HepG2 (cell line): ENCODE data around the gene SNX2. TPM values are rescaled to one million over a fixed set of nuclear protein-coding genes. Genes with fewer than 3 reads are reported as not detected.

ENCODE experiments used
- ATAC-seq: fragments of 200-7000 bp; cut with Tn5 transposase; 3 replicates; pipeline ENCODE4 v1.9.1; 2020; ENCODE audit warnings: mild to moderate bottlenecking, moderate library complexity
- BruUV-seq: library from RNA; stranded (reverse); fragments of 400-500 nt; replicated peaks from 2 replicates; lab custom pipeline; 2021; lab: Mats Ljungman, UMichigan
- CTCF ChIA-PET: fragments of 300-600 bp; formaldehyde crosslinking; extraction: SDS; loops from one replicate; lab custom pipeline; 2021; ENCODE audit warnings: low total read pairs, inconsistent platforms, low intra/inter-chr PET ratio; lab: Yijun Ruan, JAX
- POLR2A ChIA-PET: fragments of 350-600 bp; sonication (Branson Sonifier 250); formaldehyde crosslinking; loops from one replicate; lab custom pipeline; 2020; ENCODE audit warnings: antibody characterized with exemption, inconsistent platforms; lab: Yijun Ruan, JAX
- DNase-seq: peaks from one replicate; pipeline ENCODE4 v3.0.0-alpha.2; 2015; ENCODE audit warnings: low spot score
- FAIRE-seq: peaks from 3 replicates; lab custom pipeline; 2011; peaks lifted over from hg19 to GRCh38; lab: Jason Lieb, UNC
- H2AFZ ChIP-seq: one replicate; pipeline ENCODE4 v1.6.1; 2011; ENCODE audit warnings: low read length, inconsistent platforms
- H3K27ac ChIP-seq: fragments of 300-600 bp; 3 replicates; pipeline ENCODE4 v1.8.0; 2011; ENCODE audit warnings: mixed run types, mild to moderate bottlenecking, mixed read lengths, low read length, inconsistent platforms; ENCODE audit not compliant: insufficient read depth; ENCODE audit errors: extremely low read length
- H3K27me3 ChIP-seq, 2 experiments: fragments of 200-600 bp in 1 of 2; 2 replicates in 1 of 2; 3 replicates in 1 of 2; pipeline versions ENCODE4 v1.6.0 to v1.8.0; 2011; ENCODE audit warnings: low read length in 2 of 2, mild to moderate bottlenecking in 2 of 2, moderate library complexity in 2 of 2, inconsistent platforms in 1 of 2; ENCODE audit not compliant: insufficient read depth in 2 of 2, control insufficient read depth in 1 of 2
- H3K36me3 ChIP-seq, 2 experiments: fragments of 200-600 bp in 1 of 2; replicated peaks in 1 of 2; 2 replicates in 1 of 2; 3 replicates in 1 of 2; pipeline versions ENCODE4 v1.5.1 to v1.8.0; 2011; ENCODE audit warnings: low read length in 2 of 2, inconsistent platforms in 1 of 2; ENCODE audit not compliant: insufficient read depth in 2 of 2, control insufficient read depth in 1 of 2
- H3K4me1 ChIP-seq: 2 replicates; pipeline ENCODE4 v1.5.1; 2012; ENCODE audit warnings: low read length, inconsistent platforms; ENCODE audit not compliant: insufficient read depth
- H3K4me2 ChIP-seq: 2 replicates; pipeline ENCODE4 v1.6.0; 2011; ENCODE audit warnings: low read depth, low read length, inconsistent platforms
- H3K4me3 ChIP-seq, 3 experiments: fragments of 200-600 bp in 1 of 3; sonication (generic), shearing (Covaris generic) in 1 of 3; replicated peaks in 1 of 3; 2 replicates each; pipeline ENCODE4 v1.5.1; 2011 to 2016; ENCODE audit warnings: low read length in 3 of 3, inconsistent platforms in 2 of 3, low read depth in 2 of 3, mild to moderate bottlenecking in 2 of 3, control low read depth in 1 of 3, mixed read lengths in 1 of 3; ENCODE audit not compliant: insufficient read depth in 1 of 3
- H3K79me2 ChIP-seq: one replicate; pipeline ENCODE4 v1.6.1; 2011; ENCODE audit warnings: low read length, inconsistent platforms; ENCODE audit not compliant: insufficient read depth
- H3K9ac ChIP-seq: 2 replicates; pipeline ENCODE4 v1.6.0; 2011; ENCODE audit warnings: mild to moderate bottlenecking, low read depth, low read length, inconsistent platforms; ENCODE audit not compliant: insufficient read depth
- H3K9me3 ChIP-seq: 2 replicates; pipeline ENCODE4 v1.5.1; 2012; ENCODE audit warnings: mild to moderate bottlenecking, low read length
- H4K20me1 ChIP-seq: 2 replicates; pipeline ENCODE4 v1.6.0; 2011; ENCODE audit warnings: inconsistent platforms, mild to moderate bottlenecking, low read length, moderate library complexity; ENCODE audit not compliant: insufficient read depth
- CBX2 ChIP-seq, 2 experiments: fragments of 200-600 bp in 1 of 2; sonication (generic); formaldehyde crosslinking in 1 of 2; IDR thresholded peaks; 2 replicates each; pipeline versions ENCODE4 v1.7.0 to v1.8.1; 2018 to 2022; ENCODE audit warnings: low read depth in 2 of 2, low read length in 1 of 2, mild to moderate bottlenecking in 1 of 2, missing genetic modification reagents in 1 of 2
- HBP1 ChIP-seq: IDR thresholded peaks from 2 replicates; pipeline ENCODE4 v1.6.1; 2016; ENCODE audit warnings: low read depth, control low read depth
- MZF1 ChIP-seq: sonication (generic); formaldehyde crosslinking; IDR thresholded peaks from 2 replicates; pipeline ENCODE4 v1.8.1; 2023; ENCODE audit warnings: mild to moderate bottlenecking, missing genetic modification reagents, borderline replicate concordance
- PTBP1 ChIP-seq: fragments of 200-400 bp; formaldehyde crosslinking; IDR thresholded peaks from 2 replicates; pipeline ENCODE4 v1.6.1; 2018; ENCODE audit warnings: low read length, low read depth; ENCODE audit not compliant: poor library complexity, severe bottlenecking
- RELA ChIP-seq: sonication (generic); formaldehyde crosslinking; IDR thresholded peaks from 2 replicates; pipeline ENCODE4 v1.4.0; 2020; ENCODE audit warnings: missing genetic modification reagents
- TEAD3 ChIP-seq: optimal IDR thresholded peaks from 2 replicates; pipeline ENCODE3; 2016; ENCODE audit warnings: borderline replicate concordance
- ZNF234 ChIP-seq: sonication (generic); formaldehyde crosslinking; conservative IDR thresholded peaks from 2 replicates; pipeline ENCODE4 v1.5.1; 2020; ENCODE audit warnings: mild to moderate bottlenecking, missing genetic modification reagents
- ZNF280D ChIP-seq: sonication (generic); formaldehyde crosslinking; IDR thresholded peaks from 2 replicates; pipeline ENCODE4 v1.5.1; 2020; ENCODE audit warnings: mild to moderate bottlenecking, missing genetic modification reagents
- ZNF329 ChIP-seq: sonication (generic); formaldehyde crosslinking; IDR thresholded peaks from 2 replicates; pipeline ENCODE4 v1.9.0; 2021; ENCODE audit warnings: low read depth, mild to moderate bottlenecking, missing genetic modification reagents
- ZNF484 ChIP-seq: sonication (generic); formaldehyde crosslinking; IDR thresholded peaks from 2 replicates; pipeline ENCODE4 v1.5.1; 2020; ENCODE audit warnings: mild to moderate bottlenecking, low read depth, missing genetic modification reagents, borderline replicate concordance
- ZNF512B ChIP-seq: sonication (generic); formaldehyde crosslinking; IDR thresholded peaks from 2 replicates; pipeline ENCODE4 v1.5.1; 2020; ENCODE audit warnings: missing genetic modification reagents, mild to moderate bottlenecking, borderline replicate concordance
- ZNF777 ChIP-seq: sonication (generic); formaldehyde crosslinking; IDR thresholded peaks from 2 replicates; pipeline ENCODE4 v1.4.0; 2020; ENCODE audit warnings: missing genetic modification reagents
- WGBS: methylation state at CpG from one replicate; pipeline ENCODE4 v1.1.6; 2017; ENCODE audit warnings: low lambda C conversion rate; 5-methylcytosine and 5-hydroxymethylcytosine counted together
- in situ Hi-C: cut with HindIII; loops from 2 replicates; pipeline ENCODE4 v1.10.0; 2017; ENCODE audit warnings: low pct_unique_long_range_greater_than_20kb; ENCODE audit not compliant: extremely low pct_ligation_motif_present
- intact Hi-C: fragments of 100-400 bp; cut with micrococcal nuclease; formaldehyde crosslinking; loops from one replicate; pipeline ENCODE4 v1.10.0; 2022; ENCODE audit not compliant: unreplicated experiment
- polyA plus RNA-seq, 8 experiments: library from polyadenylated mRNA; depleted of rRNA in 3 of 8; stranded (reverse) in 7 of 8; unstranded in 1 of 8; fragments of >200 nt; fragmentation: Illumina TruSeq in 4 of 8; extraction: Trizol in 4 of 8; gene quantifications; 2 replicates each; pipeline versions ENCODE4 v1.2.1 to v1.2.3, GENCODE V29; 2011 to 2016; ENCODE audit warnings: low read depth in 4 of 8, missing spikeins in 1 of 8, mixed read lengths in 1 of 8; ENCODE audit not compliant: insufficient read depth in 1 of 8
- total RNA-seq, 5 experiments: library from RNA; depleted of rRNA; stranded (reverse); fragments of >200 nt; fragmentation: Illumina TruSeq; extraction: Trizol; gene quantifications; 2 replicates each; pipeline ENCODE4 v1.2.3, GENCODE V29; 2016; ENCODE audit warnings: low read depth in 1 of 5

SNX2 gene
- total and polyA plus RNA-seq, 2 of the 13 experiments (the other 11 are each of a cell fraction or from before 2014, with no cell fraction given), result 26.4 to 78.8 TPM

GRCh38 chr5:122760236-122760635, 14.6 kb upstream of the SNX2 start:
- Histone ChIP-seq H3K9ac (no peak overlapping the region), H4K20me1 (no peaks in the 10 kb centered on the region), H2AFZ (no peak overlapping the region), H3K27ac (no peak overlapping the region), H3K9me3 (no peaks in the 10 kb centered on the region), H3K27me3 (no peaks in the 10 kb centered on the region), H3K4me1 (no peaks in the 10 kb centered on the region), H3K4me3 (no peak overlapping the region)
- ChIA-PET POLR2A (no interaction called here), CTCF (no interaction called here)
- 18% methylated on average over 2 of the region's 2 CpGs for WGBS
- FAIRE-seq, result no peak
- BruUV-seq, result no TSS peak
- TF ChIP-seq PTBP1 (no peak), ZNF329 (CRISPR knock-in tag) (no peak), MZF1 (CRISPR knock-in tag) (no peak), ZNF512B (CRISPR knock-in tag) (no peak), ZNF280D (CRISPR knock-in tag) (no peak), ZNF777 (CRISPR knock-in tag) (no peak), HBP1 (CRISPR knock-in tag) (no peak), TEAD3 (CRISPR knock-in tag) (no peak), CBX2 (IDR thresholded peaks at IDR 0.05; ENCODE audit: low read depth, low read length) (no peak), CBX2 (CRISPR knock-in tag; IDR thresholded peaks at IDR 0.05; ENCODE audit: low read depth) (no peak), ZNF484 (no peak), RELA (CRISPR knock-in tag) (no peak), ZNF234 (no peak)
- TF ChIP-seq, all 625 proteins: peak for 0
- DNase-seq (no peak), ATAC-seq (no peak)
- Histone ChIP-seq H3K4me2 (no peak overlapping the region), H3K36me3 (no peaks in the 10 kb centered on the region), H3K79me2 (no peaks in the 10 kb centered on the region)
- in situ Hi-C loops, result no loop called here
- intact Hi-C loops, result no loop called here
